Measurements from ENCODE around the gene RFESD. TPM values are rescaled to one million over a fixed set of nuclear protein-coding genes. Genes with fewer than 3 reads are reported as not detected.

The RFESD gene
- total and polyA plus RNA-seq, 10 of the 15 experiments (the other 5 are each of a cell fraction or from before 2014, with no cell fraction given): 1.9 to 14.7 (median 4.9) TPM

GRCh38 chr5:95626701-95627100 lies 19.9 kb upstream of the RFESD start:
- H3K79me2 ChIP-seq (ENCODE audit: control insufficient read depth, insufficient read depth, low read length): no peaks in the 10 kb centered on the region
- H3K27ac ChIP-seq (ENCODE audit: control insufficient read depth, insufficient read depth): no peak overlapping the region
- no peak for DNase-seq (ENCODE audit: low read depth, low spot score)
- H3K4me1 ChIP-seq (ENCODE audit: control insufficient read depth, insufficient read depth, low read length): peaks cover 8% of the 10 kb centered on the region
- RAD21 ChIA-PET (ENCODE audit: unreplicated experiment): no interaction called here
- POLR2A ChIA-PET: no interaction called here
- no peak overlapping the region for H3K4me2 ChIP-seq (ENCODE audit: control insufficient read depth, insufficient read depth)
- H4K20me1 ChIP-seq (ENCODE audit: control insufficient read depth, insufficient read depth): no peaks in the 10 kb centered on the region
- no peak overlapping the region for H3K9ac ChIP-seq (ENCODE audit: control insufficient read depth, insufficient read depth, low read length)
- ATAC-seq: no peak
- no peak overlapping the region for H3K4me3 ChIP-seq
- H2AFZ ChIP-seq (ENCODE audit: control insufficient read depth, low read depth, low read length): no peak overlapping the region
- H3K36me3 ChIP-seq (ENCODE audit: control insufficient read depth in 2 of 2, insufficient read depth in 2 of 2, low read length in 1 of 2): no peaks in the 10 kb centered on the region
- no TSS peak for BruUV-seq (replicated peaks)
- in situ Hi-C loops (cut with MboI): no loop called here
- H3K9me3 ChIP-seq (replicated peaks; ENCODE audit: control insufficient read depth, insufficient read depth, low read length): no peaks in the 10 kb centered on the region; the same call in 1 of the 3 replicates
- FAIRE-seq: no peak
- SMC1A ChIA-PET (ENCODE audit: uncharacterized antibody, unreplicated experiment): no interaction called here
- intact Hi-C loops (cut with micrococcal nuclease; ENCODE audit: unreplicated experiment): no loop called here
- WGBS (ENCODE audit: insufficient coverage, insufficient replicate concordance, low lambda C conversion rate, missing lambda C conversion rate): 53% methylated on average over 1 of the region's 1 CpG
- no peaks in the 10 kb centered on the region for H3K27me3 ChIP-seq (replicated peaks in 1 of 2; ENCODE audit: control insufficient read depth in 2 of 2, insufficient read depth in 2 of 2, low read length in 1 of 2)
- CTCF ChIA-PET: interaction anchor here (0.6 kb wide), 1 partner anchor 18 kb away, joined by 4 read pairs; no protein-coding TSS in a partner anchor
- TF ChIP-seq ZNF384 (IDR thresholded peaks at IDR 0.05; ENCODE audit: borderline replicate concordance, low read depth, low read length) (no peak), POLR2A (IDR thresholded peaks at IDR 0.05; ENCODE audit: low read depth, low read length) (no peak), HCFC1 (IDR thresholded peaks at IDR 0.05; ENCODE audit: low read length) (no peak), MEF2B (IDR thresholded peaks at IDR 0.05; ENCODE audit: partially characterized antibody, poor library complexity, severe bottlenecking) (no peak), SMARCA5 (IDR thresholded peaks at IDR 0.05) (no peak), ELK1 (IDR thresholded peaks at IDR 0.05; ENCODE audit: low read depth, low read length) (no peak), JUNB (IDR thresholded peaks at IDR 0.05) (no peak), POLR2AphosphoS5 (IDR thresholded peaks at IDR 0.05; ENCODE audit: low read length) (no peak), NBN (IDR thresholded peaks at IDR 0.05) (no peak), CBX5 (IDR thresholded peaks at IDR 0.05; ENCODE audit: low read depth) (no peak), USF1 (IDR thresholded peaks at IDR 0.05; ENCODE audit: borderline replicate concordance, extremely low read length, insufficient read depth, low read depth, low read length) (no peak), ZBED1 (IDR thresholded peaks at IDR 0.05; ENCODE audit: borderline replicate concordance) (no peak)
- TF ChIP-seq, protein P1, sequence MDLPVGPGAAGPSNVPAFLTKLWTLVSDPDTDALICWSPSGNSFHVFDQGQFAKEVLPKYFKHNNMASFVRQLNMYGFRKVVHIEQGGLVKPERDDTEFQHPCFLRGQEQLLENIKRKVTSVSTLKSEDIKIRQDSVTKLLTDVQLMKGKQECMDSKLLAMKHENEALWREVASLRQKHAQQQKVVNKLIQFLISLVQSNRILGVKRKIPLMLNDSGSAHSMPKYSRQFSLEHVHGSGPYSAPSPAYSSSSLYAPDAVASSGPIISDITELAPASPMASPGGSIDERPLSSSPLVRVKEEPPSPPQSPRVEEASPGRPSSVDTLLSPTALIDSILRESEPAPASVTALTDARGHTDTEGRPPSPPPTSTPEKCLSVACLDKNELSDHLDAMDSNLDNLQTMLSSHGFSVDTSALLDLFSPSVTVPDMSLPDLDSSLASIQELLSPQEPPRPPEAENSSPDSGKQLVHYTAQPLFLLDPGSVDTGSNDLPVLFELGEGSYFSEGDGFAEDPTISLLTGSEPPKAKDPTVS (IDR thresholded peaks at IDR 0.05; ENCODE audit: low read depth, low read length): no peak

Measured in GM12878 (cell line).